ENCODE measurements around the gene CHRNA3.

CHRNA3 gene

GRCh38 chr15:78550815-78551214 is 70.0 kb downstream of the CHRNA3 start:
- DNase-seq, result no peak

DNA sequence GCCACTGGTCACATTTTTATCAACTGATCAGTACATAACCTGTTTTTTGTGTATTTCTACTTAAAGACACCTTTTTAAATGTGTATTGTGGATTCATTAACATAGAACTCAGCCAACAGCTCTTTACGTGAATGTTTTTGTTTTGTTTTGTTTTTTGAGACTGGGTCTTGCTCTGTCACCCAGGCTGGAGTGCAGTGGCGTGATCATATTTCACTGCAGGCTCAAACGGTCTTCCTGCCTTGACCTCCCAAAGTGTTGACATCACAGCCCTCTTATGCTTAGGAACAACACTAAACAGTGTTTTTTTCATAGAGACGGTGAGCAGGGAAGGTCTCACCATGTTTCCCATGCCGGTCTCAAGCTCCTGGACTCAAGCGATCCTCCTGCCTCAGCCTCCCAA is 70.6 kb downstream of the CHRNA3 start:
- DNase-seq, result no peak
